HCT116 (cell line): ENCODE data around the gene ADGRL3. TPM values are rescaled to one million over a fixed set of nuclear protein-coding genes. Genes with fewer than 3 reads are reported as not detected.

Experiments
- ATAC-seq: fragments of 200-7000 bp; cut with Tn5 transposase; 2 replicates; pipeline ENCODE4 v1.9.1; 2020; ENCODE audit warnings: mild to moderate bottlenecking, moderate library complexity
- BruUV-seq: library from RNA; stranded (reverse); fragments of 400-500 nt; replicated peaks from 2 replicates; lab custom pipeline; 2021; lab: Mats Ljungman, UMichigan
- CTCF ChIA-PET: fragments of 300-600 bp; sonication (Branson Sonifier 250); formaldehyde crosslinking; loops from one replicate; lab custom pipeline; 2021; ENCODE audit warnings: antibody characterized with exemption; lab: Charles Lee
- POLR2A ChIA-PET: fragments of 300-600, 350-600 bp; sonication (Branson Sonifier 250); formaldehyde crosslinking; loops from one replicate; lab custom pipeline; 2021; ENCODE audit warnings: antibody characterized with exemption; lab: Charles Lee
- RAD21 ChIA-PET, 2 experiments: fragments of 300-600 bp; sonication (Branson Sonifier 250); formaldehyde crosslinking; loops; one replicate each; lab custom pipeline; 2023; ENCODE audit warnings: low total read pairs in 2 of 2; ENCODE audit not compliant: uncharacterized antibody in 2 of 2, unreplicated experiment in 2 of 2, low non-redundant PET in 1 of 2; lab: Charles Lee
- DNase-seq: peaks from one replicate; pipeline ENCODE4 v3.0.0-alpha.2; 2010; ENCODE audit warnings: low read depth, low spot score
- H2AFZ ChIP-seq: fragments of 200-600 bp; shearing (Covaris generic), sonication (generic); 2 replicates; pipeline ENCODE4 v1.6.1; 2017; ENCODE audit warnings: low read depth, mixed run types, mixed read lengths, antibody characterized with exemption, low read length; ENCODE audit not compliant: poor library complexity, severe bottlenecking
- H3K27ac ChIP-seq: 2 replicates; pipeline ENCODE4 v1.5.1; 2012; ENCODE audit warnings: low read depth, low read length
- H3K27me3 ChIP-seq: fragments of 200-600 bp; sonication (generic); 2 replicates; pipeline ENCODE4 v1.6.1; 2016; ENCODE audit warnings: mixed run types, low read length, mixed read lengths; ENCODE audit not compliant: insufficient read depth
- H3K36me3 ChIP-seq, 2 experiments: fragments of 200-500 bp in 1 of 2; fragments of 200-600 bp in 1 of 2; sonication (Bioruptor generic) in 1 of 2; sonication (generic) in 1 of 2; 2 replicates each; pipeline versions ENCODE4 v1.5.1 to v1.6.1; 2014 to 2016; ENCODE audit warnings: low read length in 2 of 2, inconsistent platforms in 1 of 2, mixed read lengths in 1 of 2, mixed run types in 1 of 2; ENCODE audit not compliant: insufficient read depth in 2 of 2, control insufficient read depth in 1 of 2
- H3K4me1 ChIP-seq, 2 experiments: fragments of 200-600 bp in 1 of 2; sonication (generic) in 1 of 2; 2 replicates each; pipeline versions ENCODE4 v1.5.1 to v1.6.1; 2012 to 2017; ENCODE audit warnings: low read length in 2 of 2, inconsistent platforms in 1 of 2, mild to moderate bottlenecking in 1 of 2, mixed read lengths in 1 of 2, mixed run types in 1 of 2, moderate library complexity in 1 of 2; ENCODE audit not compliant: insufficient read depth in 2 of 2, control insufficient read depth in 1 of 2
- H3K4me2 ChIP-seq: fragments of 200-600 bp; sonication (generic); 2 replicates; pipeline ENCODE4 v1.6.1; 2017; ENCODE audit warnings: mixed run types, low read length, mixed read lengths
- H3K4me3 ChIP-seq, 2 experiments: fragments of 200-600 bp in 1 of 2; sonication (generic) in 1 of 2; replicated peaks in 1 of 2; 2 replicates each; pipeline ENCODE4 v1.5.1; 2011 to 2016; ENCODE audit warnings: low read length in 2 of 2, control low read depth in 1 of 2, low read depth in 1 of 2, mild to moderate bottlenecking in 1 of 2, mixed read lengths in 1 of 2, mixed run types in 1 of 2
- H3K79me2 ChIP-seq: fragments of 200-600 bp; sonication (generic); 2 replicates; pipeline ENCODE4 v1.6.1; 2017; ENCODE audit warnings: mild to moderate bottlenecking, mixed run types, low read length, moderate library complexity, mixed read lengths; ENCODE audit not compliant: insufficient read depth
- H3K9ac ChIP-seq: fragments of 200-600 bp; sonication (generic); 2 replicates; pipeline ENCODE4 v1.6.1; 2016; ENCODE audit warnings: low read length, mixed read lengths
- H3K9me2 ChIP-seq: fragments of 200-600 bp; sonication (generic), shearing (Covaris generic); 2 replicates; pipeline ENCODE4 v1.6.1; 2017; ENCODE audit warnings: mixed run types, mild to moderate bottlenecking, moderate library complexity; ENCODE audit not compliant: insufficient read depth
- H3K9me3 ChIP-seq, 2 experiments: fragments of 200-500 bp in 1 of 2; fragments of 200-600 bp in 1 of 2; sonication (Bioruptor generic) in 1 of 2; sonication (generic) in 1 of 2; 2 replicates each; pipeline ENCODE4 v1.6.1; 2014 to 2017; ENCODE audit warnings: low read length in 2 of 2, mixed read lengths in 2 of 2, inconsistent platforms in 1 of 2, low read depth in 1 of 2, mild to moderate bottlenecking in 1 of 2, mixed run types in 1 of 2, moderate library complexity in 1 of 2; ENCODE audit not compliant: control insufficient read depth in 1 of 2, insufficient read depth in 1 of 2
- H4K20me1 ChIP-seq: fragments of 200-600 bp; sonication (generic), shearing (Covaris generic); 2 replicates; pipeline ENCODE4 v1.6.1; 2017; ENCODE audit warnings: mixed run types, mild to moderate bottlenecking, moderate library complexity; ENCODE audit not compliant: insufficient read depth
- ELF1 ChIP-seq: IDR thresholded peaks from 2 replicates; pipeline ENCODE4 v1.6.1; 2012; ENCODE audit warnings: low read depth, borderline replicate concordance
- EZH2 ChIP-seq: fragments of 200-600 bp; sonication (generic); IDR thresholded peaks from 2 replicates; pipeline ENCODE4 v1.6.1; 2017; ENCODE audit warnings: antibody characterized with exemption, mixed run types
- EZH2phosphoT487 ChIP-seq: fragments of 200-600 bp; IDR thresholded peaks from 2 replicates; pipeline ENCODE4 v1.6.1; 2018; ENCODE audit warnings: antibody characterized with exemption, borderline replicate concordance
- FOSL1 ChIP-seq: IDR thresholded peaks from 2 replicates; pipeline ENCODE4 v1.6.1; 2012; ENCODE audit warnings: low read depth
- JUND ChIP-seq: IDR thresholded peaks from 2 replicates; pipeline ENCODE4 v1.6.1; 2012
- POLR2A ChIP-seq: IDR thresholded peaks from 2 replicates; pipeline ENCODE4 v1.7.0; 2011; ENCODE audit warnings: borderline replicate concordance; ENCODE audit not compliant: insufficient read depth, insufficient read length; ENCODE audit errors: extremely low read depth
- POLR2AphosphoS5 ChIP-seq: IDR thresholded peaks from 2 replicates; pipeline ENCODE4 v1.6.1; 2011; ENCODE audit warnings: mild to moderate bottlenecking, low read depth, low read length, moderate library complexity
- RAD21 ChIP-seq: IDR thresholded peaks from 2 replicates; pipeline ENCODE4 v1.6.1; 2012; ENCODE audit warnings: low read depth, mild to moderate bottlenecking
- SIN3A ChIP-seq: IDR thresholded peaks from 2 replicates; pipeline ENCODE4 v1.6.1; 2012; ENCODE audit warnings: low read depth
- SP1 ChIP-seq: IDR thresholded peaks from 2 replicates; pipeline ENCODE4 v1.6.1; 2012; ENCODE audit warnings: low read depth
- SRF ChIP-seq: IDR thresholded peaks from 2 replicates; pipeline ENCODE4 v1.6.1; 2012; ENCODE audit warnings: low read depth
- TCF7L2 ChIP-seq: IDR thresholded peaks from 2 replicates; pipeline ENCODE4 v1.7.0; 2011; ENCODE audit warnings: borderline replicate concordance, inconsistent platforms; ENCODE audit not compliant: insufficient read depth, insufficient read length; ENCODE audit errors: extremely low read depth
- YY1 ChIP-seq: IDR thresholded peaks from 2 replicates; pipeline ENCODE4 v1.6.1; 2011; ENCODE audit warnings: low read length, low read depth, moderate library complexity, mild to moderate bottlenecking; ENCODE audit not compliant: insufficient replicate concordance; ENCODE audit errors: extremely low read depth
- ZFX ChIP-seq: fragments of 450-650 bp; IDR thresholded peaks from 2 replicates; pipeline ENCODE4 v1.6.1; 2017
- ZNF274 ChIP-seq: fragments of 200-500 bp; sonication (Bioruptor generic); IDR thresholded peaks from 2 replicates; pipeline ENCODE4 v1.6.1; 2014; ENCODE audit warnings: mild to moderate bottlenecking, low read depth, low read length, inconsistent platforms
- intact Hi-C: fragments of 100-400 bp; cut with micrococcal nuclease; formaldehyde crosslinking; loops from 2 replicates; pipeline ENCODE4 v1.10.0; 2022
- total RNA-seq: library from RNA; stranded (reverse); gene quantifications from one replicate; pipeline ENCODE4 v1.2.1, GENCODE V29; 2021; ENCODE audit not compliant: unreplicated experiment
- TF ChIP-seq, protein P1 (sequence below), 3 experiments: fragments of 200-600 bp in 1 of 3; sonication (generic) in 1 of 3; IDR thresholded peaks in 2 of 3; conservative IDR thresholded peaks in 1 of 3; 2 replicates each; pipeline ENCODE4 v1.5.1; 2012 to 2017; ENCODE audit warnings: low read depth in 2 of 3, low read length in 2 of 3, antibody characterized with exemption in 1 of 3, borderline replicate concordance in 1 of 3, control low read depth in 1 of 3, mild to moderate bottlenecking in 1 of 3, mixed read lengths in 1 of 3, mixed run types in 1 of 3, moderate library complexity in 1 of 3; ENCODE audit not compliant: insufficient read depth in 1 of 3
- TF ChIP-seq, protein P2 (sequence below): IDR thresholded peaks from 2 replicates; pipeline ENCODE4 v1.6.1; 2012
- TF ChIP-seq, protein P3 (sequence below): IDR thresholded peaks from 2 replicates; pipeline ENCODE4 v1.6.1; 2012
- TF ChIP-seq, protein P4 (sequence below): IDR thresholded peaks from 2 replicates; pipeline ENCODE4 v1.6.1; 2011; ENCODE audit warnings: mild to moderate bottlenecking, low read length, moderate library complexity; ENCODE audit not compliant: insufficient replicate concordance; ENCODE audit errors: extremely low read depth

ADGRL3 gene
- total RNA-seq, 1 experiment from 2014 or later = not detected

DNA sequence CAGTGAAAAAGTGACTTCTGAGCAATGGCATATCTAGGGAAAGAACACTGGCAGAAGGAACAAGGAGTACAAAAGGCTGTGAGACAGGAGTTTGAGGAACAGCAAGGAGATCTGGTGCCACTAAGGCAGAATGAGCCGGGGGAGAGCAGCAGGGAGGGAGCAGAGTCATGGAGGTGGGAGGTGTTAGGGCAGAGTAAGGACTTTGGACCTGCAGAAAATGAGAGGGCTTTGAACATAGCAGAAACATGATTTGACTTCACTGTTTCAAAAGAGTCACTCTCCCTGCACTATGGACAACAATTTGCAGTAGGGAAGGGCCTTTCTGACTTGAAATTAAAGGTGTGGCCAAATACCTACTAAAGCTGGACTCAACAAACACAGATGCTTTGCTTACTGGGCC, 356.2 kb downstream of the ADGRL3 start:
- ATAC-seq = no peak
- TF ChIP-seq SIN3A = no peak
- TF ChIP-seq SP1 = no peak
- TF ChIP-seq, protein P1, sequence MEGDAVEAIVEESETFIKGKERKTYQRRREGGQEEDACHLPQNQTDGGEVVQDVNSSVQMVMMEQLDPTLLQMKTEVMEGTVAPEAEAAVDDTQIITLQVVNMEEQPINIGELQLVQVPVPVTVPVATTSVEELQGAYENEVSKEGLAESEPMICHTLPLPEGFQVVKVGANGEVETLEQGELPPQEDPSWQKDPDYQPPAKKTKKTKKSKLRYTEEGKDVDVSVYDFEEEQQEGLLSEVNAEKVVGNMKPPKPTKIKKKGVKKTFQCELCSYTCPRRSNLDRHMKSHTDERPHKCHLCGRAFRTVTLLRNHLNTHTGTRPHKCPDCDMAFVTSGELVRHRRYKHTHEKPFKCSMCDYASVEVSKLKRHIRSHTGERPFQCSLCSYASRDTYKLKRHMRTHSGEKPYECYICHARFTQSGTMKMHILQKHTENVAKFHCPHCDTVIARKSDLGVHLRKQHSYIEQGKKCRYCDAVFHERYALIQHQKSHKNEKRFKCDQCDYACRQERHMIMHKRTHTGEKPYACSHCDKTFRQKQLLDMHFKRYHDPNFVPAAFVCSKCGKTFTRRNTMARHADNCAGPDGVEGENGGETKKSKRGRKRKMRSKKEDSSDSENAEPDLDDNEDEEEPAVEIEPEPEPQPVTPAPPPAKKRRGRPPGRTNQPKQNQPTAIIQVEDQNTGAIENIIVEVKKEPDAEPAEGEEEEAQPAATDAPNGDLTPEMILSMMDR (IDR thresholded peaks at IDR 0.05 in 2 of 3, conservative IDR thresholded peaks at IDR 0.05 in 1 of 3; ENCODE audit: borderline replicate concordance in 1 of 3, insufficient read depth in 1 of 3, low read depth in 2 of 3, low read length in 2 of 3) = no peak
- TF ChIP-seq RAD21 = no peak
- TF ChIP-seq FOSL1 = no peak
- TF ChIP-seq, protein P2, sequence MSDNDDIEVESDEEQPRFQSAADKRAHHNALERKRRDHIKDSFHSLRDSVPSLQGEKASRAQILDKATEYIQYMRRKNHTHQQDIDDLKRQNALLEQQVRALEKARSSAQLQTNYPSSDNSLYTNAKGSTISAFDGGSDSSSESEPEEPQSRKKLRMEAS = no peak
- no peak for TF ChIP-seq POLR2AphosphoS5
- TF ChIP-seq SRF = no peak
- no peak for TF ChIP-seq ELF1
- TF ChIP-seq JUND = no peak
- TF ChIP-seq, protein P3, sequence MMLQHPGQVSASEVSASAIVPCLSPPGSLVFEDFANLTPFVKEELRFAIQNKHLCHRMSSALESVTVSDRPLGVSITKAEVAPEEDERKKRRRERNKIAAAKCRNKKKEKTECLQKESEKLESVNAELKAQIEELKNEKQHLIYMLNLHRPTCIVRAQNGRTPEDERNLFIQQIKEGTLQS = no peak
- no peak for TF ChIP-seq ZNF274
- no peak for TF ChIP-seq ZFX
- TF ChIP-seq POLR2A = no peak
- TF ChIP-seq TCF7L2 = no peak
- TF ChIP-seq EZH2 = no peak
- no peak for TF ChIP-seq YY1
- TF ChIP-seq EZH2phosphoT487 = no peak
- TF ChIP-seq, protein P4, sequence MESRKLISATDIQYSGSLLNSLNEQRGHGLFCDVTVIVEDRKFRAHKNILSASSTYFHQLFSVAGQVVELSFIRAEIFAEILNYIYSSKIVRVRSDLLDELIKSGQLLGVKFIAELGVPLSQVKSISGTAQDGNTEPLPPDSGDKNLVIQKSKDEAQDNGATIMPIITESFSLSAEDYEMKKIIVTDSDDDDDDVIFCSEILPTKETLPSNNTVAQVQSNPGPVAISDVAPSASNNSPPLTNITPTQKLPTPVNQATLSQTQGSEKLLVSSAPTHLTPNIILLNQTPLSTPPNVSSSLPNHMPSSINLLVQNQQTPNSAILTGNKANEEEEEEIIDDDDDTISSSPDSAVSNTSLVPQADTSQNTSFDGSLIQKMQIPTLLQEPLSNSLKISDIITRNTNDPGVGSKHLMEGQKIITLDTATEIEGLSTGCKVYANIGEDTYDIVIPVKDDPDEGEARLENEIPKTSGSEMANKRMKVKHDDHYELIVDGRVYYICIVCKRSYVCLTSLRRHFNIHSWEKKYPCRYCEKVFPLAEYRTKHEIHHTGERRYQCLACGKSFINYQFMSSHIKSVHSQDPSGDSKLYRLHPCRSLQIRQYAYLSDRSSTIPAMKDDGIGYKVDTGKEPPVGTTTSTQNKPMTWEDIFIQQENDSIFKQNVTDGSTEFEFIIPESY = no peak
- TF ChIP-seq, all 23 proteins: peak for 0
- no peak overlapping the region for H3K4me2 ChIP-seq

More for the DNA sequence above, 356.2 kb downstream of the ADGRL3 start:
- Histone ChIP-seq H3K9me2 (no peaks in the 10 kb centered on the region), H3K4me1 (no peaks in the 10 kb centered on the region), H3K79me2 (no peaks in the 10 kb centered on the region), H4K20me1 (no peaks in the 10 kb centered on the region), H2AFZ (no peak overlapping the region), H3K4me3 (no peak overlapping the region), H3K9ac (no peak overlapping the region), H3K27ac (no peak overlapping the region), H3K36me3 (no peaks in the 10 kb centered on the region), H3K27me3 (no peaks in the 10 kb centered on the region), H3K9me3 (peaks cover 5 to 11% of the 10 kb centered on the region in 2 experiments; a peak in 3 of 4 replicates)
- no peak for DNase-seq
- BruUV-seq = no TSS peak
- intact Hi-C loops = no loop called here
- ChIA-PET RAD21 (no interaction called here), POLR2A (no interaction called here), CTCF (no interaction called here)
